Caco-2 (cell line): Measurements from ENCODE around the gene ATL2. TPM values are rescaled to one million over a fixed set of nuclear protein-coding genes. Genes with fewer than 3 reads are reported as not detected.

Experiments
- BruUV-seq: library from RNA; stranded (reverse); fragments of 400-500 nt; replicated peaks from 2 replicates; lab custom pipeline; 2021; lab: Mats Ljungman, UMichigan
- CTCF ChIA-PET: fragments of 300-600 bp; sonication (Branson Sonifier 250); formaldehyde crosslinking; loops from one replicate; lab custom pipeline; 2022; ENCODE audit warnings: antibody characterized with exemption; lab: Charles Lee
- POLR2A ChIA-PET: fragments of 300-600 bp; sonication (Branson Sonifier 250); formaldehyde crosslinking; loops from one replicate; lab custom pipeline; 2022; ENCODE audit warnings: antibody characterized with exemption; lab: Charles Lee
- DNase-seq, 2 experiments: peaks; one replicate each; pipeline versions ENCODE4 v3.0.0 to v3.0.0-alpha.2; 2020 to 2022
- H3K27me3 ChIP-seq: replicated peaks from 2 replicates; pipeline ENCODE4 v1.6.0; 2011; ENCODE audit warnings: low read length; ENCODE audit not compliant: control insufficient read depth, insufficient read depth
- H3K36me3 ChIP-seq: 2 replicates; pipeline ENCODE4 v1.5.1; 2011; ENCODE audit warnings: low read length; ENCODE audit not compliant: control insufficient read depth, insufficient read depth
- H3K4me1 ChIP-seq: fragments of 250-450 bp; sonication (Bioruptor Pico); 2 replicates; pipeline ENCODE4 v1.5.1; 2020; ENCODE audit warnings: mild to moderate bottlenecking
- H3K4me3 ChIP-seq: 2 replicates; pipeline ENCODE4 v1.5.1; 2011; ENCODE audit warnings: low read depth, mild to moderate bottlenecking, control low read depth, low read length
- H3K9me3 ChIP-seq: fragments of 250-450 bp; sonication (Bioruptor Pico); 2 replicates; pipeline ENCODE4 v1.5.1; 2020; ENCODE audit warnings: mild to moderate bottlenecking, moderate library complexity
- H3K27ac Mint-ChIP-seq: one replicate; pipeline ENCODE4 v1.8.0; 2022; ENCODE audit warnings: mixed read lengths; ENCODE audit not compliant: unreplicated experiment
- H3K27me3 Mint-ChIP-seq: one replicate; pipeline ENCODE4 v1.8.0; 2022; ENCODE audit warnings: mixed read lengths; ENCODE audit not compliant: insufficient read depth, unreplicated experiment
- H3K36me3 Mint-ChIP-seq: one replicate; pipeline ENCODE4 v1.8.0; 2022; ENCODE audit warnings: mild to moderate bottlenecking, mixed read lengths; ENCODE audit not compliant: insufficient read depth, unreplicated experiment
- H3K4me1 Mint-ChIP-seq: one replicate; pipeline ENCODE4 v1.8.0; 2022; ENCODE audit warnings: low read depth, mixed read lengths; ENCODE audit not compliant: unreplicated experiment
- H3K4me3 Mint-ChIP-seq: one replicate; pipeline ENCODE4 v1.8.0; 2022; ENCODE audit warnings: mild to moderate bottlenecking, moderate library complexity, mixed read lengths; ENCODE audit not compliant: unreplicated experiment
- H3K9me3 Mint-ChIP-seq: one replicate; pipeline ENCODE4 v1.8.0; 2022; ENCODE audit warnings: mixed read lengths; ENCODE audit not compliant: unreplicated experiment
- intact Hi-C: fragments of 100-400 bp; cut with micrococcal nuclease; formaldehyde crosslinking; loops from one replicate; pipeline ENCODE4 v1.10.0; 2022; ENCODE audit not compliant: unreplicated experiment
- total RNA-seq: library from RNA; stranded (reverse); gene quantifications from 2 replicates; pipeline ENCODE4 v1.2.3, GENCODE V29; 2022
- TF ChIP-seq, protein P1 (sequence below), 2 experiments: fragments of 200-600 bp in 1 of 2; IDR thresholded peaks; 1 replicate in 1 of 2; 2 replicates in 1 of 2; pipeline versions ENCODE4 v1.5.1 to v1.8.0; 2011 to 2022; ENCODE audit warnings: antibody characterized with exemption in 1 of 2, control low read depth in 1 of 2, inconsistent platforms in 1 of 2, low read depth in 1 of 2, low read length in 1 of 2, mild to moderate bottlenecking in 1 of 2, moderate library complexity in 1 of 2; ENCODE audit not compliant: insufficient read depth in 1 of 2, severe bottlenecking in 1 of 2, unreplicated experiment in 1 of 2

The ATL2 gene
- total RNA-seq, 1 experiment from 2014 or later: 107 TPM

DNA sequence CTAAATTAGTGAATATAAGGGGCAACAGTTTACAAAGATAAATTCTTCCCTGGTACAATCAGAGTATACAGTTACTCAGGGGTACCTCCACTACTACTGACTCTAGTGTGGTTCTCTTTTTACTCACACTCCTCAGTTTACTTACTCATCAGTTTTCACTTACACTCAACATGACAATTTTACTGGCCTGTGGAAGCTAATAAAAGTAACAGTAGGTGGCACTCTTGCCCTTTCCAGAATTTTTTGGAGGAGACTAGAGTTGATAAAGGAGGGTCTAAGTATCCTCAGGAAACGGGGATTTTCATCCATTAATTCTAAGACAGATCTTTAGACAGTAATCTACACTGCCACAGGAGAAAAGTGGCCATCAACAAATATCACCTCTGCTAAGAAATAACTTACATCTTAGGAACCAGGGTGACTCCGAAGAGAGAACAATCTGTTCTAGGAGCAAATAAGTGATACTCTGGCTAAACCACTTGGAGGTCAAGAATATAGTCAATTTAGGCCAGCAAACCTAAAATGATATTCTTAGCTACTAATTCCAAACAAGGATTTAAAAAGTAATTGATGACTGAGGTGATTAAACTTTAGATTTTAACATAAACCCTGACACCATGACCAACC, 61.3 kb downstream of the ATL2 start:
- no TSS peak for BruUV-seq
- CTCF ChIA-PET: interaction anchor here (0.5 to 2.3 kb wide), 11 partner anchors 60 to 266 kb away, joined by 3 to 26 read pairs (median 5); no protein-coding TSS in a partner anchor

DNA sequence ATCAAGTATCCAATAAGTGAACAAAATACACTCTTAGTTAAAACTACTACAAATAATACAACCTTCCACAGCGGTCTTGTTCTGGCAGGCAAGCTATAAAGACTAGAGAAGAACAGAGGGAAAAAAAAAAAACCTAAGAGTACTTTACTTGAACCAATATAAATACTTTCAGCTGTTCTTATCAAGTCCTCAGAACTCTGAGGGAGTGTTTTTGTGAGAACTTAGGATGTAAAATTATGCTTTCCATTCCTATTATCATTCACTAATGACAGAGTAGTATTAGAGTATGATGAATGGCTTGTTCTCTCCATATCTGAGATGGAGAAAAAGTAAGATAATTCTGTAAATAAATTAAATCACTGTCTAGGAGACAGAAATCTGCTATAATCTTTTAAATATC, 68.3 kb downstream of the ATL2 start:
- Histone ChIP-seq H3K27me3 (no peaks in the 10 kb centered on the region), H3K4me3 (no peak overlapping the region), H3K36me3 (peaks cover 3% of the 10 kb centered on the region), H3K9me3 (0 out of 2 replicates have a peak, but pooled peaks cover 2% of the 10 kb centered on the region), H3K4me1 (peaks cover 8% of the 10 kb centered on the region)
- peaks cover 95% of the 10 kb centered on the region for H3K36me3 Mint-ChIP-seq
- H3K27ac Mint-ChIP-seq: no peak overlapping the region
- no peaks in the 10 kb centered on the region for H3K27me3 Mint-ChIP-seq
- no TSS peak for BruUV-seq
- intact Hi-C loops: no loop called here
- peaks cover 8% of the 10 kb centered on the region for H3K9me3 Mint-ChIP-seq
- CTCF ChIA-PET: interaction anchor here (0.6 kb wide), 1 partner anchor 232 kb away, joined by 5 read pairs; no protein-coding TSS in a partner anchor
- no peak overlapping the region for H3K4me3 Mint-ChIP-seq
- peaks cover 12% of the 10 kb centered on the region for H3K4me1 Mint-ChIP-seq
- POLR2A ChIA-PET: no interaction called here
- TF ChIP-seq, protein P1, sequence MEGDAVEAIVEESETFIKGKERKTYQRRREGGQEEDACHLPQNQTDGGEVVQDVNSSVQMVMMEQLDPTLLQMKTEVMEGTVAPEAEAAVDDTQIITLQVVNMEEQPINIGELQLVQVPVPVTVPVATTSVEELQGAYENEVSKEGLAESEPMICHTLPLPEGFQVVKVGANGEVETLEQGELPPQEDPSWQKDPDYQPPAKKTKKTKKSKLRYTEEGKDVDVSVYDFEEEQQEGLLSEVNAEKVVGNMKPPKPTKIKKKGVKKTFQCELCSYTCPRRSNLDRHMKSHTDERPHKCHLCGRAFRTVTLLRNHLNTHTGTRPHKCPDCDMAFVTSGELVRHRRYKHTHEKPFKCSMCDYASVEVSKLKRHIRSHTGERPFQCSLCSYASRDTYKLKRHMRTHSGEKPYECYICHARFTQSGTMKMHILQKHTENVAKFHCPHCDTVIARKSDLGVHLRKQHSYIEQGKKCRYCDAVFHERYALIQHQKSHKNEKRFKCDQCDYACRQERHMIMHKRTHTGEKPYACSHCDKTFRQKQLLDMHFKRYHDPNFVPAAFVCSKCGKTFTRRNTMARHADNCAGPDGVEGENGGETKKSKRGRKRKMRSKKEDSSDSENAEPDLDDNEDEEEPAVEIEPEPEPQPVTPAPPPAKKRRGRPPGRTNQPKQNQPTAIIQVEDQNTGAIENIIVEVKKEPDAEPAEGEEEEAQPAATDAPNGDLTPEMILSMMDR (IDR thresholded peaks at IDR 0.05; ENCODE audit: insufficient read depth in 1 of 2, low read depth in 1 of 2, low read length in 1 of 2, severe bottlenecking in 1 of 2, unreplicated experiment in 1 of 2): no peak
- no peak for DNase-seq

More for the DNA sequence above, 61.3 kb downstream of the ATL2 start:
- Histone ChIP-seq H3K4me1 (no peaks in the 10 kb centered on the region), H3K36me3 (peaks cover 3% of the 10 kb centered on the region), H3K9me3 (no peaks in the 10 kb centered on the region), H3K4me3 (no peak overlapping the region), H3K27me3 (no peaks in the 10 kb centered on the region)
- Mint-ChIP-seq H3K9me3 (no peaks in the 10 kb centered on the region), H3K27me3 (no peaks in the 10 kb centered on the region), H3K36me3 (peaks cover 89% of the 10 kb centered on the region), H3K4me3 (no peak overlapping the region), H3K4me1 (no peaks in the 10 kb centered on the region), H3K27ac (no peak overlapping the region)
- intact Hi-C loops: loop anchor here (1.0 to 5.0 kb wide), 5 partner anchors 61 to 410 kb away; partner anchors contain the start of gene ATL2
- TF ChIP-seq, protein P1 (IDR thresholded peaks at IDR 0.05; ENCODE audit: insufficient read depth in 1 of 2, low read depth in 1 of 2, low read length in 1 of 2, severe bottlenecking in 1 of 2, unreplicated experiment in 1 of 2): peak; percentile 53 to 60
- peak in 1 of 2 experiments; percentile 66 for DNase-seq
- POLR2A ChIA-PET: no interaction called here

DNA sequence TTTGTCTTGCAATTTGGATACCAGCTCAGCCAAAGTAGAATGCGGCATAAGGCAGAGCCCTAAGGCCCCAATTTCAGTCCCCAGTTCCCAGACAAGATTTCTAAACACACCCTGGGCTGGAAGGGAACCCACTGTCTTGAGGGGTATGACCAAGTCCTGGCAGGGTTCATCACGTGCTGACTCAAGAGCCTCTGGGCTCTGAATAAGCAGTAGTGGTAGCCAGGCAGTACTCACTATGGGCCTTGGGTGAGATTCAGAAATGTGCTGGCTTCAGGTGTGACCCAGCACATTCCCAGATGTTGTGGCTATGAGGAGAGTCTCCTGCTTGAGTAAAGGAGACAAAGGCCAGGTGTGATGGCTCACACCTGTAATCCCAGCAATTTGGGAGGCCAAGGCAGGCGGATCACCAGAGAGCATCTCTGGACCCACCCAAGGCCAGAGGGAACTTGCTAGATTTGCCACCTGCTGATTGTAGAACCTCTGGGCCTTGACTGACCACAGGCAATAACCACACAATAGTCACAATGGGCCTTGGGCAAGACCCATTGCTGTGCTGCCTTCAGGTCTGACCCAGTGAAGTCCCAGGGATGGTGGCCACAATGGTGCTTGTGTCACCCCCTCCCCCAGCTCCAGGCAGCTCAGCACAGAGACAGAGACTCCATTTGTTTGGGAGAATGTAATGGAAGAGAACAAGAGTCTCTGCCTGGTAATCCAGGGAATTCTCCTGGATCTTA, 74.9 kb downstream of the ATL2 start:
- Histone ChIP-seq H3K4me3 (no peak overlapping the region), H3K9me3 (0 out of 2 replicates have a peak, but pooled peaks cover 2% of the 10 kb centered on the region), H3K4me1 (peaks cover 29% of the 10 kb centered on the region), H3K36me3 (peaks cover 6% of the 10 kb centered on the region), H3K27me3 (no peaks in the 10 kb centered on the region)
- intact Hi-C loops: no loop called here
- no peak overlapping the region for H3K27ac Mint-ChIP-seq
- H3K9me3 Mint-ChIP-seq: peaks cover 8% of the 10 kb centered on the region
- no peak for DNase-seq
- H3K4me3 Mint-ChIP-seq: no peak overlapping the region
- ChIA-PET POLR2A (no interaction called here), CTCF (no interaction called here)
- TF ChIP-seq, protein P1 (IDR thresholded peaks at IDR 0.05; ENCODE audit: insufficient read depth in 1 of 2, low read depth in 1 of 2, low read length in 1 of 2, severe bottlenecking in 1 of 2, unreplicated experiment in 1 of 2): no peak
- peaks cover 91% of the 10 kb centered on the region for H3K36me3 Mint-ChIP-seq
- peaks cover 27% of the 10 kb centered on the region for H3K4me1 Mint-ChIP-seq
- no peaks in the 10 kb centered on the region for H3K27me3 Mint-ChIP-seq
- BruUV-seq: no TSS peak
